Limb (tissue), 2 donors: ENCODE measurements around the gene LRMDA.

Experiments
- DNase-seq, 2 donors: peaks; one replicate each; pipeline ENCODE4 v3.0.0-alpha.2; 2016; ENCODE audit errors: extremely low spot score in 2 of 2

Gene LRMDA

DNA sequence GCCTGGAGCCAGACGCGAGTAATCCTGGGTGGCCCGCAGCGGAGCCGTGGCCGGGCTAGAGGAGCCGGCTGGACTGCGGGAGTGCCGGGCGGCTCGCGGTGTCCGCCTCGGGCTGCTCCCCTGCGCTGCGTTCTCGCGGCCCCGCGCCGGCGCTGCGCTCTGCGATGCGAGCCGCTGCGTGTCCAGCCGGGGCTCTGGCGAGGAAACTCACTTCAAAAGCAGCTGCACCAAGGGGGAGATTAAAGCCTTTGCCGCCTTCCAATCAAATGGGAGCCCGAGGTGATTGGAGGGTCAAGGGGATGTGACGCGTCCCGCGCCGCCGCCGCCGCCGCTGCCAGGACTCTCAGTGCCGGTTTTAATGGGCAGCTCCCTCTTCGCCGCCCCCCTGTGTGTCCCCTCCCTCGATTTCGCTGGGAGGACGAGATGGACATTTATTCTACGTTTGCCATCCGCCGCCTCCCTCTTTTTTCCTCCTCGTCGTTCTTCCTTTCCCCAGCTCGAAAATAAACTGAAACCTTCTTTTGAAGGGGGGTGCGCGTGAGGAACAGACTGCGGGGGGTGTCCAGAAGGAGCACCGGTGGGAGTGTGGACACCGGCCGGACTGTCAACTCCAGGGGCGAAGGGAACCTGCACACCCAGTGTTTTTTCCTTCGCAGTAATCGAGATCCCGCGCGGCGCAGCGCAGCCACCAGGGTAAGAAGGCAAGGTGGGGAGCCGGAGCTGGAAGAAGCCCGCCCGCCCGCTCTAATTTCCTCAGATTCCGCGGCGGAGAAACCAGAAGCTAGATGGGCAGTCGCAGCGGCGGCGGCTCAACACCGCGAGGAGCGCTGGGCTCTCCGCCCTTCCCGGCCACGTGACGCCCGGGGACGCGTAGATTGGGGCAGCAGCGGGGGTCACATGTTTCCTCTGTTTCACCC, 29.6 kb upstream of the LRMDA start, which contains the start of gene ZNF503:
Gene ZNF503 (minus strand): TSS at position 196 of the 917 bp plus-strand sequence. CDS start 345 bp downstream, outside the sequence.
- DNase-seq, result peak; percentile 97 to 98

DNA sequence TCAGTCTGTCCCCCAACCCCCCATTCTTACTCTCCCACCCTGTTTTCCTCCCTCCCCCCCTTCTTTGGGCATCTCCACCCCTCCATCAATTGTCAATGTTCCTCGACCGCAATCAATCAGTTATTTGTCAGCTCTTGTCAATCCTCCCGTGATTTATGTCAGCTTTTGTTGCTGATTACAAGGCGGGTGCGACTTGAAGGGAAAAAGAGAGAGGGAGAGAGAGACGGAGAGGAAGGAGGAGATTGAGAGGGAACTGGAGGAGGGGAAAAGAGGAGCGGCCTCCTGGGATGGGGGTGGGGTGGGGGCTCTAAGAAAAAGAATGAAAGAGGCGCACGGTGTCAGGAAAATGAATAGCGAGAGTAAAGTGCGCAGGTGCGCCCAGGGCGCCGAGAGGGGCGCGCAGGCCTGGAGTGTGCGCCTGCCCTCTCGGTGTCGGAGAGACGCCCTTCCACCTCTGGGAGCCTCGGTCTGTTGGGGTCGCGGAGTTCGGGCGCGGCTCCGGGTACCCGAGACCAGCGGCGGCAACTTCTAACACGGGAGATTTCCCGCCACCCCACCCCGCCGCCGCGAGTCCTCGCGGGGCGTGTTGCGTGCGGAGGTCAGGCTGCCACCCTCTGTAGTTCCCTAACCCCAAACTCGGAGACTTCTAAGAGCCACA, 28.8 kb upstream of the LRMDA start:
- DNase-seq, result peak in 1 of 2 donors; percentile 74

DNA sequence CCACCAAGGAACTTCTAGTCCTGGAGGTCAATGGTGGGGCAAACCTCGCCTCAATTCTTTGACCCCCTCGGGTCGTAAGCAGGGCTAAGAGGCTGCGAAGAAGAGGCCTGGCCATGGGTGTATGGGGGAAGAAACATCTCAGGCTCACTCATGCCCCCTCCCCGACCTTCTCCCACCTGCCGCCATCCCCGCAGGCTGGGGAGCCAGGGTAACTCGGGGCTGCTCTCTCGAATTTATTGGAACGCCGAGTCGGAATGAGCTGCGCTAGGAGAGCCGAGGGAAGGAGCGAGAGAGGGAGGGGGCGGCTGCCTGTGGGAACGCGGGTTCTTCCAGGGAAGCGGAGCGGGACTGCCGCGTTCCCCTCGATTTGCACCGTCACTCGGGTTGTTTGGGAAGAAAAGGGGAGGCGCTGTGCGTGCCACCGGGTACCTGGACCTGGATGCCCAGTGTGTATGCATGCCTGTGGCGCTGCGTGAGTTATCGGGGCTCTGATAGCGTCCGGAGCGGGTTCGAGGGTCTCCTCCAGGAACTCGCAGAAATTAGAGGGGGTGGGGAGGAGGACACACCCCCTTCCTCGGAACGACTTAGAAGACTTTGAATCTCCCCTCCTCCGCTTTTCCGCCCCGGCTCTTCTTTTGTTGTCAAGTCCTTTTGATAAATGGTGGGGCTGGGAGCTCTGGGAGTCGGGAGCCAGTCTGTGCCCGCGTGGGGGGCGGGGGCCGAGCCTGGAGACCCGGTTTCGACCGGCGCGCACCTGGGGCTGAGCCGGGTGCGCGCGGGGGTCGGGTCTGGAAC, 28.1 kb upstream of the LRMDA start:
- DNase-seq, result peak; percentile 36 to 78

DNA sequence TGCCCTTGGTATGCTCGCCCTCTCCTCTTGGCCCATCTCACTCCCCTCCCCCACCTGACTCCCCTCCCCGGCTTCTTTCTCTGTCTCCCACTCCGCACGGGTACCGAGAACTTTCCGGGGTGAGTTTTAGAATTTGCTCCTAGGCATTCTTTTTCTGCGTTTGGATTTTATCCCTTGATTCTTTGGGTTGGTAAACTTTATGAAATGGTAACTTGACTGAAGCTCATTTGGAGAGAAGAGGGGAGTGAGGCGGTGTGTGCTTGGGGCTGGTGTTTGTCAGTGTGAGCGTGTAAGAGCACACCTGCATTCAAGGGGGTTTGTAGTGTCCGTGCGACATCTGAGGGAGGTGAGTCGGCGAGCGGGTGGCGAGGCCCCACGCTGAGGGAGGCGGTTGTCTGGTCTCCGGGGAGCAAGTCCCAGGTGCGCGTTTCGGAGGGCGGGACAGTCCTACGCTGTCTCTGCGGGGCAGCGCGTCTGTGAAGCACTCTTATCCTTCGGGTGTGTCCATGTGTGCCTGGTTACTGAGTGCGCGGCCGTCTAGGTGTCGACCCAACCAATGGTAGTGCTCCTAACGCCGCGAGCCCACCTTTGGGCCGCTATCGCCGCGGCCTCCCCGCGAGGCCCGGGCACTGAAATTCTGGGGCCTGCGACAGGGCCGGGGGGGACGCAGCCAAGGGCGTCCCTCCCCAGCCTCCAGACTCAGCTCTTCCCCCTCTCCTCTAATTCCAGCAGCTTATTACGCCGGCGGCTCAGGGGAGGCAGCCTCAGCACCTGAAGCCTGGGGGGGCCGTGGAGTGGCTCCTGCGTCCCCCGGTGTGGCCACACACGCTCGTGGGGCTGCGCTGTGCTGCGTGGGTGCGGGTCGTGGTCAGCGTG, 27.2 kb upstream of the LRMDA start:
- DNase-seq, result peak in 1 of 2 donors; percentile 71

DNA sequence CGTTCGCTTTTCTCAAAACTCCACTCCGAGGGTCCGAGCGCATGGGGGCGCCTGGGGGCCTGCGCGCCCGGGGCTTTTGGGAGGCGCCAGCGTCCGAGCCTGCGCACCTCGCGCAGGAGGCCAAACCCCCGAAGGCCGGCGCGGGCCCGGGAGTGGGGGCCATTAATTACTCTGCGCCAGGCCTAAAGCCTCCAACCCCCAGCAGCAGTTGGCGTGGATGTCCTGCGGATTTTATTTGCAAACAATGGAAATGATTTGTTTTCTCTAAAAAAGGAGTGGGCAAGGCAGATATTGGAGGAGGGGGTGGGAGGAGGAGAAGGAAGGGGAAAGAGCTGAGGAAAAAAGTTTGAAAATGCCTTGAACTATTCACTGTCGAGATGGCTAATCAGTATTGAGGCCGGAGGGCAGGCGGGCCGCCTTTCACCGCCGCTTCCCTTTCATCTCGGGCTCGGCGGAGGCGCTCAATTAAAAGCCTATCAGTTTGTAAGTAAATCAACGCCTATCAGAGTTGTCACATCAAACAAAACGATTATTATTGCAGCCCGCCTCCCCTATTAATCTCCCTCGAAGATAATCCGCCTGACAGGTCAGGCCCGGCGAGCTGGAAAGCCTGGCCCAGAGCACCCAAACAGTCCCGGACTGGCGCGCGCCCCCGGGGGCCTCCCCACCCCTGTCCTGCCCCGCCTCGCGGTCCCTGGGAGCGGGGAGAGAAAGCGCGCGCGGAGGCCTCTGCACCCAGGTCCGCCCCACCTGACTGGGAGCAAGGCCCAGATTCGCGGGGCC, 26.4 kb upstream of the LRMDA start:
- peak; percentile 8 to 74 for DNase-seq

DNA sequence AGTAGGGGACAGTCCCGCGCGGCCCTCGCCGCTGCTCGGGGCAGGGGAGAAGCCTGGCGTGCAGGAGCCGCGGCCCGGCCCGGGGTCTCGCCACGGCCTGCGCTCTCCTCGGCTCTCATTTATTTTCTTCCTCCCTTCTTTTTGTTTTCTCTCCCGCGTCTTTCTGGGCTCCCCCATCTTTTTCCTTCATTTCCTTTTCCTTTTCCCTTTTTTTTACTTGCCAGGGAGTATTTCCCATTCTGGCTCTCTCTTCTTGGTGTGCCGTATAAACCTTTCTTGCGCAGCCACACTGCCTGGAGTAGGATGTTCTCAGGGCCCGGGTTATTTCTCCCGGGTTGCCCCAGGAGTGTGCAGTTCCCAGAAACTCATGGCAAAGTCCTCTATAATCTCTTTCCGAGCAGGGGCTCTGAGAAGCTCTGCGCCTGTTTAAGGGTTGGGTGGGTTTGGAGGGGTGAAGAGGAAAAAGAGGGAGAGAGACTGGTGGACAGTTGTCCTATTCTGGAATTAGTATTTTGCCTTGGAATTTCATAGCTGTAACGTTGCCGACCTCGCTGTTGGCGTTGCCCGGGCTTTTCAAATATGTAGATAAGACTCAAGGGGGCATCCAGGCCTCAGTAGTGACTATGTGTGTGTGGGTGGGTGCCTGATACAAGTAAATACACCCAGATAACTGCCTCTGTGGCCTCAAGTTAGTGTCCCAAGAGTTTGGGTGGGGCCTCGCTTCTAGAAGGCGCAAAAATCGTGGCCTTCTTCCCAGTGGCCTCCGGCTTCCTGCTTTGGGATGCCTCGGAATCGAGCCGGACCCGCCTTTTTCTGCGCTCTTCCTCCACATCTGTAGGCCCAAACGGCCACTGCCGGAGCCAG, 25.6 kb upstream of the LRMDA start:
- peak in 1 of 2 donors; percentile 41 for DNase-seq

DNA sequence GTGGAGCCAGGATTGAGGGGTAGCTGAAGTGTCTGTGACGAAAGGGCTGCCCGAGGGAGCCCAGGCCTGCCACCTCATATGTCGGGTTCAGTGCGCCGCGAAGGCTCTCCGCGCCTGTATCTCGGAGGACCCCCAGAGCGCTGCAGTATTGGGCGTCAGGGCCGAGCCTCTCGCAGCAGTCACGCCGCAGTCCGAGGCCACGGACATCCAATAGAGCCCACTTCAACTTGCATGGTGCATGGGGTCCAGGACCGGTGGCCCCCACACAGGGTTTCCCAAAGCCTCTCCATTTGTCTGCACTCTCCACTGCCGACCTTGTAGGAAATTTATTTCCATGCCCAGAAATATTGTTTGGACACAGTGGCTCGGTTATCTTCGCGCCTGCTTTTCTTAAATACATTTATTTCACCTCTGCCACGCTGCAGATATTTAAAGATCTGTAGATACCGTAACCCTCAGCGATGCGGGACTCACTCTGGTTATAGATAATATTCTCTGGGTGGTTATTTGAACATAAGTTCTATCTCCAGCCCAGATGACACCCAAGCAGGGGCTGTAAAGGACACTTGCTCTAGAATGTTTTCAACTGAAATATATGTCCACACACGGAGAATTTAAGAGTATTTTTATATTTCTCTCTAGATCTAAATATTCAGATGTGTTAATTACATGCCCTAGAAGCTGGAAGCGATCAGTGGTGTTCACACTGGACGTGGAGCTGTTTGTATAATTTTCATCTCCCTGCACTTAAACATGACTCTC, 24.8 kb upstream of the LRMDA start:
- peak in 1 of 2 donors; percentile 48 for DNase-seq

DNA sequence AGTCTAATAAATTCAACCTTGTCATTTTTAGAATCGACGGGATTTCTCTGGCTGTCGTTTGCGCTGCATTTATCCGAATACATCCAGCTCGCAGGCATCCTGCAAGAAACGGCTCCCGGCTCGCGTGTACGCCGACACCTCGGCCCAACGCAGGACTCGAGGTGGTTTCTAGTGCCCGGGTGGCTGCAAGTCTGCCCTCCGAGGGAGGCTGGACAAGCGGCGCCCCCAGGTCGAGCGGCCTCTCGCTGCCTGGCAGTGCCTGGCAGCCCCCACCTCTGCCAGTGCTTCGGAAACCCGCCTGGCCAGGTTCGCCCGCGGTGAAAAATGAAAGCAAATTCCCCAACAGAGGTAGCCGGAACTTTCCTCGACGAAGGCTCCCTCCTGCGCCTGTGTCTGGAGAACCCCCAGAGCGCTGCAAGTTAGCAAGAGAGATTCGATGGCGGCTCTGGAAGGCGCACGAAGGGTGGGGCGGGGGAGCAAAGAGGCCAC, 24.2 kb upstream of the LRMDA start:
- DNase-seq, result peak in 1 of 2 donors; percentile 57

DNA sequence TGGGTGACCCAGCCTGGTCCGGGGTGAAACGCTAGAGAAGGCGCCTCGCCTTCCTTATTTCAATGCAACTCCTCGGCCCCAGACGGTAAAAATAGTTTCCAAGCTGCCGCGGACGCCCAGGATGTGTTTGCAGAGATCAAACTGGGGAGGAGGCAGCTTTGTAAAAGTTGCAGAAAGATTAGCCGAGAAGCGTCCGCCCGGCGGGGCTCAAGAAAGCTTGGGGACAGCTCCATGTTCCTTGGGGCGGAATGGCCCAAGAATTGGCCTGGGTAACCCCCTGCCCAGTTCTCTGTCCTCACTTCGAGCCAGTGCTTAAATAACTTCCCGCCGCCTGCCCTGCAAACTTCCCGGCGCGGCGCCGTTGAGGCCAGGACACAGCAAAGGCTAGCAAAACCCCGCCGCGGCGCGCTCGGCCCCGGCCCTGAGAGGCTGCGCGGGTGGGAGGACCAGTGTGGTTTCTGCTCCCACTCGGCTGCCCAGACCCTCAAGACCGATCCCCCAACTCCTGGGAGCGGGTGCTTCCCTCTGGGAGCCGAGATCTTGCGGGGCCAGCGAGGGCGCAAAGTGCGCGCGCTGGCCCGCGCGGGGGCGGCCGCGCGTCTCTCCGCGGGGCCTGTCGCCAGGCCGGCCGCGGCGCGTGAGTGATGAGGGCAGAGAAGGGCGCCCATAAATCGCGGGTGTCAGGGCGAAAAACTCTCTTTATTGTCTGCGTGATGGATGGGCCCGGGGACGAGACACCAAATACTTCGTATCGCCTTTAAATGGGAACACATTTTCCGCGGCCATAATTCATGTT, 23.5 kb upstream of the LRMDA start:
- peak in 1 of 2 donors; percentile 76 for DNase-seq

DNA sequence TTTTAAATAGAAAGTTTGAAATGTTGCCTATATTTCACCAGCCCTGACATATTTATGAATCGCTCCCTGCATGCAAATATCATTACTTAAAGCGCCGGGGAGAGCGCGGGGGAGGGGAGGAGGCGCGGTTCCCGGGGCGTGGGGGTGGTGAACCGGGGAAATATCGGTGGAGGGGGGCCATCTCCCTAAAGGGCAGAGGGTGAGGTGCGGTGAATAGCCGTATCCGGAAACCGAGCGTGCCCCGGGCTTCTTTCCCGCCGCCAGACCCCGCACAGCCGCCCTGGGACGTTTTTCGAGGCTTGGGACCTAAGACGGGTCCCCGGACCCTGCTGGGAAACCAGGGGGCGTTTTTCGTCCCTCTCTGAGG, 22.9 kb upstream of the LRMDA start:
- peak in 1 of 2 donors; percentile 66 for DNase-seq

DNA sequence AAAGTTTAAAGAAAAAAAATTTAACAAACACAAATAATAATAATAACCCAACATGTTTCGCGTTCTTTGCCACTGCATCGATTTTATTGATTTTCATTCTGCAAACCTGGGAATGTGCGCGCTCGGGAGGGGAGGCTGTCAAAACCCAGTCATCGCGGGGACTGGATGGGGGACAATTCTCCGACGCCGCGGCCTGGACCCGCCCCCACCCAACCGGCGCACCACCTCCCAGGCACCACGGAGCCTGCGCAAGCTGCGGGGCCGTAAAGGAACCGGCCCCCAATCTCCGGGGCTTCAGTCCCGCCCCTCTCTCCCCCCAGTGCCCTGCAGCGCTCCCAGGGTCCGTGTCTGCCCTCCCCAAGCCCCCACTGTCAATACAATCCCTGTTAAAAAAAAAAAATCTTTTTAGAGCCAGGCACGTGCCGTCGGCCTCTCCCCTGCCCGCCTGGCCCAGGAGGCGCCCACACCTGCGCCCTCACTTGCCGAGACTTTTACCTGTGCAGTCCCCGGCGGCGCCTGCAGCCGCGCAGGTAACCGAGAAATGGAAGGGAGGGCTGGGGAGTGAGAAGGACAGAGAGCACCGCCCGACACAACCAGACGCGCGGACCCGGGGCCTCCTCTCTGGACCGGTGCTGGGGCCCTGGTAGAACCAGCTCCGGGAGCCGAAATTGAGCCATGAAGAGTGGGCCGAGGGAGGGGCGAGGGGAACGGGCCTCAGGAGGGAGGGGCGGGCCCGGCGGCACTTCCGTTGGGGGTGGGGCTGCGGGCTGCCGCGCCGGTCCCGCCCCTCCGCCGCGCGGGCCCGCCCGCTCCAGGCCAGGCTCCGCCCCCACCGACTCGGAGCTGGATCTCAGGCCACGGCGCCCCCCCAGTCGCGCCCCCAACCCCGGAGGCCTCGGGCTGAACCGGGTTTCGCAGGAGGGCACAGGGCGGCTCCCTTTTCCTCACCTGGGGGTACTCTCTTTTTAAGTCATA, 22.2 kb upstream of the LRMDA start:
- DNase-seq, result peak in 1 of 2 donors; percentile 79

DNA sequence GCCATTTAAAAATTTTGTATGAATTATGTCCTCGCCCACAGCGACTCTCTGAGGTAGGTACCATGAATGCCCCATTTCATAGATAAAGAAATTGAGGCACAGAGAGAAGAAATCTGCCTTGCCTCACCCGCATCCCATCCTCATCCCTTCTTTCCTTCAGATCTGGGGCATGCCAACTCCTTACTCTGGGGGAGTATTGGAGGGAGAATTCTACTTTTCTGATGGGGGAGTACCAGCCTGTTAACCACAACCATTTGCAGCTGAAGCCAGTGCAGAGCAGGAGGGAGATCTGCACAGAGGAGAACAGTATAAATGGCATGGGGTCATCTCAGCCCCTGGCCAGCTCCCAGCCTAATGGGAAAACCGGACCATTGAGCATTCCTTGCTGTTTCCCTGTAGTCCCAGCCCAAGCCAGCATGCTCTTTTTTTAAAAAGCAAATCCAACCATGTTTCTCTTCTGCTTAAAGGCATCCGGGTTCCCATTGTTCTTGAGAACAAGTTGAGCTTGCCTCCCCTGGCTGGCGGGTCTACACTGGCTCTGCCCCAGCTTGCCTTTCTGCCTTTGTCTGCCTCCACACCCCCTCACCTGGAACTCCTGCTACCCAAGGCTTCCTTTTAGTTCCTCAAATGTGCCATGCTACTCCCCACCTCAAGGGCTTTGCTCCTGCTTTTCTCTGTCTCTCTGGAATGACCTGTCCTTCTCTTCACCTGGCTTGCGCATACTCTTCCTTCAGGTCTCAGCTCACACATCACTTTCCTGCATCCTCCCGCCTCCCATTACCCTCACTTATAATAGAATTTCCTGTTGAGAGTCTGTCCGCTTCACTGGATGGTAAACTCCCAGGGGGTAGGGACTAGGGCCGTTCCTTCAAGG, 21.1 kb upstream of the LRMDA start:
- DNase-seq, result no peak

DNA sequence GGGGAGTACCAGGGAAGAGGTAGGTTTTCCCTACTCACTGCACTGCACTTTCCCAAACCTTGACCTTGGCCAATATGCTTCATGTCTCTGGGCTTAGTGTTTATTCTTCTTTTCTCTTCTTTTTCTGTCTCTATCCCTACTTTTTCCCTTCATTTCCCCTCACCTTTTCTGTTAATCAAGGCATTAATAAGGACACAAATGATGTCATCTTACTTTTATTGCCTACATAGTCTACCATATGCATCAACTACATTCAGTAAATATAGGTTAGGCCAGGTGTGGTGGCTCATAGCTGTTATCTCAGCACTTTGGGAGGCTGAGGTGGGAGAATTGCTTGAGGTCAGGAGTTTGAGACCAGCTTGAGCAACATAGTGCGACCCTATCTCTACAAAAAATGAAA, 16.9 kb upstream of the LRMDA start:
- DNase-seq, result no peak

DNA sequence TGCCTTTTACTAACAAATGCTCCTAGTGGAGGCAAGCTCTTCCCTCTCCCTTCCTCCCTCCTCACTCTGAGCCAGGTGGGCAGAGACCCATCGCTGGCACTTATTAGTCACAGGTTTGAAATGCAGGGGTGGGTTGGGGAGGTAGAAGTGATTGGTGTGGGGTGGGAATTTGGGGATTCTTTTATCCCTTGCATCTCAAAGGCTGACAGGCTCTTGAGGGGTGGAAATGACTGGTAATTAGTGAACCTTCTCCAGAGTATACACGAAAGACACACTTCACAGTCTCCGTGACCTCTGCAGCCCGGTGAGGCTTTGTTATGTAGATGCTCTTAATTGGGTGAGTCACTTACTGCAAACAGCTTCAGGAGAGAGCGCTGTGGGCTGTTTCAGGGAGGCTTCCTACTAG, 13.9 kb upstream of the LRMDA start:
- no peak for DNase-seq

DNA sequence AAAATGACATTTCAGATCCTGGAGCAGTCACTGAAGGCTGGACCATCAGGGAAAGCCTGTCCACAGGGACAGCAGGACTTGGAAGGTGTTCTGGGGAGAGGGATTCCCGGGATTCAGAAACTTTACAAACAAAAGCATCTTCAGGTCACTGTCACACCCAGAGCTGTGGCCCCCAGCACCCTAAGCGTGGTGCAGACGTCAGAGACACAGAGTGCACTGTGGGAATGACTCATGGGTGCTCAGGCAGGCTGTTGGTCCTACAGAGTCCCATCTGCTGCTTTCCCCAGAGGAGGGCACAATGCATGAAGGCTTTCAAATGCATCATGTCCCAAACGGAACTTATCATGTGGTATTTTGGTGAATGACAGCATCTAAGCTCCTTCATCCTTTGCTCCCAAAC, 13.1 kb upstream of the LRMDA start:
- no peak for DNase-seq
